Measurements from ENCODE around the gene TAOK2.
A peak's percentile ranks its signal among the peaks of the same experiment; 100 is the strongest.
"Not testable (repeated sequence)": the region's sequence is repeated elsewhere in the genome, so short reads cannot be mapped to it uniquely, and the experiment has no call there.

Gene TAOK2

GRCh38 chr16:29927070-29927905 lies 46.4 kb upstream of the TAOK2 start:
- Histone ChIP-seq H3K4me1 (peaks cover 9% of the 10 kb centered on the region), H3K9ac (peak overlapping the region; percentile 24), H3K27ac (peak overlapping the region; percentile 69), H3K79me2 (peaks cover 14% of the 10 kb centered on the region), H3K4me3 (ENCODE audit: low read depth, low read length) (peak overlapping the region; percentile 91), H2AFZ (peak overlapping the region; percentile 82), H3K4me2 (ENCODE audit: low read length) (peak overlapping the region; percentile 99), H3K27me3 (ENCODE audit: control insufficient read depth, insufficient read depth, low read length) (no peaks in the 10 kb centered on the region), H3K36me3 (ENCODE audit: control insufficient read depth, insufficient read depth, low read length) (no peaks in the 10 kb centered on the region), H3K9me3 (ENCODE audit: control insufficient read depth, low read length) (no peaks in the 10 kb centered on the region)
- no peak for TF ChIP-seq CTCF (IDR thresholded peaks at IDR 0.05)

GRCh38 chr16:29931750-29932149 lies 41.9 kb upstream of the TAOK2 start:
- H3K4me2 ChIP-seq (ENCODE audit: low read length); H3K27me3 ChIP-seq (ENCODE audit: control insufficient read depth, insufficient read depth, low read length); H2AFZ ChIP-seq; H3K27ac ChIP-seq; H3K36me3 ChIP-seq (ENCODE audit: control insufficient read depth, insufficient read depth, low read length); H3K4me3 ChIP-seq (ENCODE audit: low read depth, low read length); H3K9me3 ChIP-seq (ENCODE audit: control insufficient read depth, low read length); H3K79me2 ChIP-seq; H3K4me1 ChIP-seq; H3K9ac ChIP-seq: not testable (repeated sequence)

- Histone ChIP-seq H3K79me2 (no peaks in the 10 kb centered on the region), H3K4me2 (ENCODE audit: low read length) (no peak overlapping the region), H3K4me1 (peaks cover 15% of the 10 kb centered on the region), H3K9ac (no peak overlapping the region), H3K27me3 (ENCODE audit: control insufficient read depth, insufficient read depth, low read length) (no peaks in the 10 kb centered on the region), H3K9me3 (ENCODE audit: control insufficient read depth, low read length) (no peaks in the 10 kb centered on the region), H3K27ac (no peak overlapping the region), H2AFZ (no peak overlapping the region), H3K4me3 (ENCODE audit: low read depth, low read length) (no peak overlapping the region), H3K36me3 (ENCODE audit: control insufficient read depth, insufficient read depth, low read length) (no peaks in the 10 kb centered on the region)
- no peak for TF ChIP-seq CTCF (IDR thresholded peaks at IDR 0.05)
Measured at GRCh38 chr16:29940656-29941055, 33.0 kb upstream of the TAOK2 start.

GRCh38 chr16:29943846-29944799 lies 29.5 kb upstream of the TAOK2 start:
- Histone ChIP-seq H3K27me3 (ENCODE audit: control insufficient read depth, insufficient read depth, low read length) (no peaks in the 10 kb centered on the region), H3K27ac (peak overlapping the region; percentile 83), H2AFZ (peak overlapping the region; percentile 81), H3K4me1 (peaks cover 15% of the 10 kb centered on the region), H3K4me2 (ENCODE audit: low read length) (no peak overlapping the region), H3K4me3 (ENCODE audit: low read depth, low read length) (no peak overlapping the region), H3K79me2 (no peaks in the 10 kb centered on the region), H3K9ac (no peak overlapping the region), H3K36me3 (ENCODE audit: control insufficient read depth, insufficient read depth, low read length) (no peaks in the 10 kb centered on the region), H3K9me3 (ENCODE audit: control insufficient read depth, low read length) (no peaks in the 10 kb centered on the region)
- TF ChIP-seq CTCF (IDR thresholded peaks at IDR 0.05): no peak

DNA sequence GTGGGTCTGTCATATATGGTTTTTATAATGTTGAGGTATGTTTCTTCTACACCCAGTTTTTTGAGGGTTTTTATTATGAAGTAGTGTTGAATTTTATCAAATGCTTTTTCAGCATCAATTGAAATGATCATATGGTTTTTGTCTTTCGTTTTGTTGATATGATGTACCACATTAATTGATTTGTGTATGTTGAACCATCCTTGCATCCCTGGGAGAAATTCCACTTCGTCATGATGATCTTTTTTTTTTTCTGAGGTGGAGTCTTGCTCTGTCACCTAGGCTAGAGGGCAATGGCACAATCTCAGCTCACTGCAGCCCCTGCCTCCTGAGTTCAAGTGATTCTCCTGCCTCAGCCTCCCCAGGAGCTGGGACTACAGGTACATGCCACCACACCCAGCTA lies 25.8 kb upstream of the TAOK2 start:
- no peak overlapping the region for H3K4me3 ChIP-seq (ENCODE audit: low read depth, low read length)
- H3K27me3 ChIP-seq (ENCODE audit: control insufficient read depth, insufficient read depth, low read length): no peaks in the 10 kb centered on the region
- H3K27ac ChIP-seq: no peak overlapping the region
- no peak overlapping the region for H2AFZ ChIP-seq
- H3K79me2 ChIP-seq: no peaks in the 10 kb centered on the region
- TF ChIP-seq CTCF (IDR thresholded peaks at IDR 0.05): no peak
- no peaks in the 10 kb centered on the region for H3K9me3 ChIP-seq (ENCODE audit: control insufficient read depth, low read length)
- H3K4me1 ChIP-seq: peaks cover 15% of the 10 kb centered on the region
- no peak overlapping the region for H3K9ac ChIP-seq
- no peaks in the 10 kb centered on the region for H3K36me3 ChIP-seq (ENCODE audit: control insufficient read depth, insufficient read depth, low read length)
- H3K4me2 ChIP-seq (ENCODE audit: low read length): no peak overlapping the region
